Measurements from ENCODE around the gene KIAA1755.

The KIAA1755 gene

GRCh38 chr20:38217791-38218565 is 42.6 kb downstream of the KIAA1755 start:
- DNase-seq: no peak

- DNase-seq: no peak
Observed at GRCh38 chr20:38216746-38217595, 43.6 kb downstream of the KIAA1755 start.

DNA sequence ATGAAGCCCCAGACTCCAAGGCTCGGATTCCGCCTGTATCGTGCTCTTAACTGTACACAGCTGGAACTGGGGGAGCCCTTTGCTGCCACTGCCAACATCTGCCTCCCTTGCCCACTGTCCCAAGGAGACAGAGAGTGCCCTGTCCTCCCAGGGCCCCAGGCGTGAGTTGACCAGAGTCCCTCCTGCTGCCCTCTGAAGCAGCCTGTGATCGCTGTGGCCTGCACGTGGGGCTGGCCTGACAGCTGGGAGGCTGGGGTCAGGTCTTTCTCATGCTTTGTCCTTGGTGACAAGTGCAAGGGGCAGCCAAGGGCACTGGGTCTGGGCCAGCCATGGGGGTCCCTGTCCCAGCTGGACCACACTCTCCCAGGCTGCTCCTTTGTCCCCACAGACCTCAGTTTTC is 44.3 kb downstream of the KIAA1755 start:
- no peak for DNase-seq

DNA sequence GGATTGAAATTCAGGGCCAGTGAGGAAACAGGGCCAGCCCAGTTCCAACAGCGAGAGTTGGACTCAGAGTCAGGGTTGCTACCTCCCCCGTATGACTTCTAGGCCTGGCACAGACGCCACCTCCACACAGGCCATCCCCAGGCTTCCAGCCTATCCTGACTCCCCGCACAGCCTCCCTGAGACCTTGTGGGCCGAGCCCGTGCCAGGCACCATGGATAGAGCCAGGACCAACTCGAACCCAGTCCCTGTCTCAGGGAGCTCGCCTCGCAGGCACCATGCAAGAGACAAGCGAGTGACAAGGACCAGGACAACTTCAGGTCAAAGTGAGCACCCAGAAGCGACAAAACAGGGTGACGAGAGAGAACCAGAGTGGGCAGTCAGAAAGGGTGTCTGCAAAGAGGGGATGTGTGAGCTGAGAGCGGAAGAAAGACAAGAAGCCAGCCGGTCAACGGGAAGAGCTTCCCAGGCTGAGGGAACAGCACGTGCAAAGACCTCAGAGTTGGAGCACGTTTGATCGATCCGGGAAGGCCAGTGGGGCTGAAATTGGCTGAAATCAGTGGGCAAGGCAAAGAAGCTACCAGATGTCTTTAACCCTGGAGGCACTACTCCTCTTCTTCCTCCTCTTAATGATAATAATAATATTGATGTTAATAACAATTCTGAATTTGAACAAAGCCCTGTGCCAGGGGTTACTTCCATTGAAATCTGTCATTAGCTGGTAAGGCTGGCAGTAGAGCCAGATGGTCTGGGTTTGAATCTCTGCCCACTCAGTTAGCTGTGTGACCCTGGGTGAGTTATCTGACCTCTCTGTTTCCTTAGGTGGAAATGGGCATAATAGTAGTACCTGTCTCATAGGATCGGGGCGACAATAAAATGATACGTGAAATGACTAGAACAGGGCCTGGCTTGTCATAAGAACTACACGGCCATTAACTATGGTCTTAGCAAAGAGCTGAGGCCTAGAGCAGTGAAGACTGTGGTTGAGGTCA is 45.0 kb downstream of the KIAA1755 start:
- DNase-seq: no peak

GRCh38 chr20:38214256-38215193 is 46.0 kb downstream of the KIAA1755 start:
- DNase-seq: no peak

GRCh38 chr20:38213607-38213940 is 47.0 kb downstream of the KIAA1755 start:
- DNase-seq: no peak

DNA sequence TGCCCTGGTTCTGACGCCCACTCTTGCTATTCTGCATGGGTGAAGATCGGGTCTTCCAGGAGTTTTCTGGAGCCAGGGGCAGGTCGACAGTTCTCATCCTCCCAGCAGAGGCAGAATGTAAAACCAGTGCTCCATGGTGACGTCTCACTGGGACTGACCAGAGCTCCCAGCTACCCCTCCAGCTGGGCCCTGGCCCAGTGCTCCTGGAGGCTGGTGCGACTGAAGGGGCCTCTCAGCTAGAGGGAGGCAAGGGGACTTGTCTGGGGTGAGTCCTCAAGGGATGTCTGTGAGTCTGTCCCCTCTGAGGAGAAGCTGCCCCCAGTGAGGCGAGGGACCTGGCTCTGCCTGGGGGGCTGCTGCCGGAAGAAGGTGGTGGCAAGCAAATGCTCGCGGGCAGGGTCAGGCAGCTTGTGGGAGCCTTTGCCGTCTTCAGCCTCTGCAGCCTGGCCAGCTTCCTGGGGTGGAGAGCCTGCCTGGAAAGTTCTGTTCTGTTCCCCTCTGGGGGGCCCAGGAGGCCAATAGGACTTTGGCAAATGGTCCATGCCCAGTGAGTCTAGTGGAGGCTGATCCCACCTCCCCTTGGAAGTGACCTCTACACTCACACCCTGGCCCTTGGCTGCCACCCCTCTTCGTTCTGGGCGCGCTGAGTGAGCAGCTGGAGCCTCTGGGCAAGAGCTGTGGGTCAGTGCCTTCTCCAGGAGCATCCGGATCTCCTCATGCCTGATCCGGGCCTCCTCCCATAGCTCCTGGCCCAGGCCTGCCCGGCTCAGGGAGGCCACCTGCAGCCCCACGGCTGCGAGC is 47.5 kb downstream of the KIAA1755 start:
- DNase-seq: no peak

- no peak for DNase-seq
Observed at GRCh38 chr20:38211200-38212097, 49.1 kb downstream of the KIAA1755 start.

- no peak for DNase-seq
Observed at GRCh38 chr20:38210741-38211140, 49.8 kb downstream of the KIAA1755 start.

DNA sequence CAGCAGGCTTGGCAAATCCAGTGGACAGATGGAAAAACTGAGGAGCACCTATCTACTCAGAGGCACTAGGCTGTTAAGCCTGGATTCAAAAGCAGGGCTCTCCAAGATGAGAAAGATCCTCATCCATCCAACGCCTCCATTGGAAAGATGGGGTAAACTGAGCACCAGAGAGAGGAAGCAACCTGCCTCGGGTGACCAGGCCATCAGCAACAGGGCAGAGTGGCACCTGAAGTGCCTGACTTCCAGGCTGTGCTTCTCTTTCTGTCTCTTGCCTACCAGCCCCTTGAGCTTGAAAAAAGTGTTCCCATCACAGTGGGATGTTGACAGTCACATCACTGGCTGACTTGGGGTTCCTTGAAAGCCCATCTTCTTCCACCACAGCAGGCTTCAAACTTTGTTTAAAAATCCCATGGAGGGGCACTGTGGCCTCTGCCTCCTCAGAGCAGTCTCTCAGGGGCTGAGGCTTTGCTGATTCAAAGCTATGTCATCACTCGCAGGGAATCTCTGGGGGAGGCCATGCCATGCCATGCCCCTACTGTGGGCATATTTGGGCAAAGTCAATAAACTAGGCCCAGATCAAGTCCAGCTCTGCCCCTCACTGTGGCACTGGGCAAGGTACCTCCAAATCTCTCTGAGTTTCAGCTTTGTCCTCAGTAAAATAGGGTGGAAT is 50.7 kb downstream of the KIAA1755 start:
- no peak for DNase-seq

GRCh38 chr20:38209054-38209675 is 51.4 kb downstream of the KIAA1755 start:
- DNase-seq: no peak

GRCh38 chr20:38208523-38208922 is 52.0 kb downstream of the KIAA1755 start:
- no peak for DNase-seq

- DNase-seq: no peak
Observed at GRCh38 chr20:38208088-38208487, 52.4 kb downstream of the KIAA1755 start.

DNA sequence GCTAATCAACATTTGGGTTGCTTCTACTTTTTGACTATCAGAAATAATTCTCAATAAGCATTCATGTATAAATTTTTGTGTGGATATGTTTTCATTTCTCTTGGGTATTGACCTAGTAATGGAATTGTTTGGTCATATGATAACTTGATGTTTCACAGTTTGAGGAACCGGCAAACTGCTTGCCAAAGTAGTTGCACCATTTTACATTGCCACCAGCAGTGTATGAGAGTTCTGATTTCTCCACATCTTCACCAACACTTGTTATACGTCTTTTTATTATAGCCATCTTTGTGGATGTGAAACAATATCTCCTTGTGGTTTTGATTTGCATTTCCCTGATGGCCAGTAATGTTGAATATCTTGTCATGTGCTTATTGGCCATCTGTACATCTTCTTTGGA is 52.9 kb downstream of the KIAA1755 start:
- DNase-seq: no peak

GRCh38 chr20:38205001-38205400 is 55.5 kb downstream of the KIAA1755 start:
- DNase-seq: no peak

DNA sequence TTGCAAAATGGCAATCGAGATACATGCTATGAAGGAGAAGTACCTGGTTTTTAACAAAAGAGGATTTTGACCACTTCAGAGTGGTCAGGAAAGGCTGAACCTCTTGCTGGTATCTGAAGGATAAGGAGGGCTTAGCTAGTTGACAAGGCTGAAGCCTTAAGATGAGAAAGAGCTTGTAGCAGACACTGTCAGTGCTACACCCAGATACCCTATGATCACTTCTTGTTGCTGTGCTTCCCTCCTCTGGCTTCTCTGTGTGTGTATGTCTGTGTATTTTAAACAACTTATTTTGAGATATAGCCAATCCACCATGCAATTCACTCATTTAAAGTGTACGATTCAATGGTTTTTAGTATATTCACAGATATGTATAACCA is 56.6 kb downstream of the KIAA1755 start:
- DNase-seq: no peak

DNA sequence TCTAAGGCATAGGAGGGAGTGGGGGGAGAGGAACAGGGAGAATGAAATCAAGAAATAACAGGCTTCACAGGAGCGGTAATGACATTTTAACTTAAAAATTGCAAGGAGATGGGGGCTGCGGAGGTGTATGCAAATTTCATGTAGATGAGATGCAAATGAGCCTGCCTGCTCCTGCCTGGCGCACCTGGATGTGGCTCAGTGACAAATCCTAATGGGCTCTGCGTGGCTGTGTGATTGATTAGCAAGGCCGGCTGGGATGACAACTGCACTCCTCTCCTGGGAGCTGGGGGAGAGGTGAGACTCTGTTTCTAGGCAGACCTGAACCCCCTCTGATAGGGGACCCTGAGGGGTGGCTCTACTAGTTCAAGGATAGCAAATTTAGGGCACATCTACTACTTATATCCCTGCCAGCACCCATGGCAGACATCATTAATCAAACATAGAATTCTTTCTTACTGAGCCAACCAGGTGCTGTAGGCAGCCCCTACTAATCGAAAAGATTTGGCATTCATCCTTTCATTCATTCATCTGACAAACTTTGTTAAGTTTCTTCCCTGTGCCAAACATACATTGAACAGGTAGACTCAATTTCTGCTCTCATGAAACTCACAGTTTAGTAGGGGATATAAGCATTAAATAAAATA is 57.1 kb downstream of the KIAA1755 start:
- DNase-seq: no peak

GRCh38 chr20:38202982-38203293 is 57.6 kb downstream of the KIAA1755 start:
- DNase-seq: no peak
